GM12872 (cell line): ENCODE measurements around the gene PLET1.

ENCODE experiments used
- CTCF ChIP-seq: IDR thresholded peaks from 3 replicates; pipeline ENCODE4 v1.5.1; 2011; ENCODE audit warnings: low read depth, mild to moderate bottlenecking, low read length, moderate library complexity; ENCODE audit not compliant: insufficient read depth

The PLET1 gene

GRCh38 chr11:112211536-112211935 is 49.1 kb downstream of the PLET1 start:
- no peak for TF ChIP-seq CTCF

GRCh38 chr11:112210890-112211289 is 49.8 kb downstream of the PLET1 start:
- TF ChIP-seq CTCF: no peak

GRCh38 chr11:112206071-112206470 is 54.6 kb downstream of the PLET1 start:
- no peak for TF ChIP-seq CTCF

- TF ChIP-seq CTCF: no peak
Observed at GRCh38 chr11:112200252-112200651, 60.4 kb downstream of the PLET1 start.
